ENCODE data around the gene EFNB3. TPM values are rescaled to one million over a fixed set of nuclear protein-coding genes. Genes with fewer than 3 reads are reported as not detected.

Gene EFNB3
- total and polyA plus RNA-seq, 2 of the 4 experiments (the other 2 are of a cell fraction) = 0.54 to 2.0 TPM

- Histone ChIP-seq H4K91ac (ENCODE audit: insufficient read depth, low read depth, low read length) (no peak overlapping the region), H3K36me3 (ENCODE audit: control insufficient read depth, insufficient read depth, low read length) (no peaks in the 10 kb centered on the region), H3K9me1 (ENCODE audit: insufficient read depth, low read length) (0 out of 2 replicates have a peak, but pooled peaks cover 4% of the 10 kb centered on the region), H3K9ac (ENCODE audit: low read depth, low read length) (no peak overlapping the region), H4K20me1 (ENCODE audit: insufficient read depth, low read length) (no peaks in the 10 kb centered on the region; the same call in 1 of the 2 replicates), H3K23ac (ENCODE audit: low read depth, low read length) (no peak overlapping the region), H3K4me1 (ENCODE audit: control insufficient read depth, insufficient read depth, low read length) (peaks cover 5% of the 10 kb centered on the region; the same call in 1 of the 2 replicates), H3K27me3 (ENCODE audit: control insufficient read depth, insufficient read depth, low read length) (peaks cover 62% of the 10 kb centered on the region), H2BK15ac (ENCODE audit: low read depth, low read length) (no peak overlapping the region), H3K79me1 (ENCODE audit: low read depth in 1 of 2, low read length in 2 of 2) (no peaks in the 10 kb centered on the region), H3K4ac (ENCODE audit: low read depth, low read length) (no peak overlapping the region), H3K27ac (ENCODE audit: insufficient read depth, low read length) (no peak overlapping the region), H4K5ac (ENCODE audit: low read depth, low read length) (no peak overlapping the region), H2AFZ (replicated peaks; ENCODE audit: low read length, poor library complexity) (no peak overlapping the region), H2AK9ac (replicated peaks; ENCODE audit: low read depth, low read length, poor library complexity) (no peak overlapping the region), H3K9me3 (ENCODE audit: control insufficient read depth, insufficient read depth, low read length) (no peaks in the 10 kb centered on the region), H4K8ac (ENCODE audit: low read depth in 2 of 2, low read length in 2 of 2) (no peak overlapping the region), H3K14ac (replicated peaks; ENCODE audit: low read depth, low read length) (no peak overlapping the region), H3K4me2 (ENCODE audit: low read depth, low read length) (no peak overlapping the region), H3K56ac (ENCODE audit: extremely low read depth, insufficient read depth, low read length) (no peak overlapping the region), H2BK20ac (ENCODE audit: low read depth, low read length) (no peak overlapping the region), H3K4me3 (ENCODE audit: insufficient read depth, low read depth, low read length) (no peak overlapping the region), H2AK5ac (ENCODE audit: low read depth, low read length) (no peak overlapping the region), H2BK5ac (ENCODE audit: low read depth, low read length, poor library complexity, severe bottlenecking) (no peak overlapping the region), H2BK120ac (ENCODE audit: low read depth, low read length) (no peak overlapping the region), H3K18ac (ENCODE audit: low read depth, low read length) (no peak overlapping the region)
- in situ Hi-C loops (cut with MboI; ENCODE audit: low sequenced_read_pairs) = no loop called here
- no peak for ATAC-seq (ENCODE audit: low read depth)
- no peak for TF ChIP-seq CTCF (conservative IDR thresholded peaks at IDR 0.05; ENCODE audit: low read depth, low read length)
- TF ChIP-seq MXI1 (IDR thresholded peaks at IDR 0.05; ENCODE audit: borderline replicate concordance, low read depth, low read length) = no peak
- TF ChIP-seq USF2 (IDR thresholded peaks at IDR 0.05; ENCODE audit: low read depth, low read length) = no peak
- 65% methylated on average over 5 of the region's 9 CpGs; no CpG with 5 or more reads in 1 of the 2 experiments for WGBS, 2 experiments (ENCODE audit: extremely low coverage in 2 of 2, insufficient read length in 1 of 2)
- CTCF ChIA-PET = no interaction called here
- no peak for DNase-seq
- dilution Hi-C loops (cut with HindIII; ENCODE audit: low sequenced_read_pairs, unreplicated experiment) = no loop called here
- intact Hi-C loops (cut with micrococcal nuclease) = no loop called here
- POLR2A ChIA-PET (ENCODE audit: unreplicated experiment) = no interaction called here
- no TSS peak for BruUV-seq (replicated peaks)
Observed at GRCh38 chr17:7719661-7720060, 14.7 kb downstream of the EFNB3 start.
